Thyroid gland (tissue), 4 donors: Measurements from ENCODE around the gene METTL26. TPM values are rescaled to one million over a fixed set of nuclear protein-coding genes. Genes with fewer than 3 reads are reported as not detected.

Experiments
- DNase-seq, 2 donors: peaks; one replicate each; pipeline ENCODE4 v3.0.0-alpha.2; 2019
- H3K27ac ChIP-seq, 3 donors: fragments of 200-600 bp; sonication (generic); 1 replicate in 2 of 3; 2 replicates in 1 of 3; pipeline ENCODE4 v1.5.1; 2016 to 2019; ENCODE audit warnings: mild to moderate bottlenecking in 1 of 3, moderate library complexity in 1 of 3
- H3K27me3 ChIP-seq: fragments of 200-600 bp; sonication (generic); one replicate; pipeline ENCODE4 v1.5.1; 2019
- H3K36me3 ChIP-seq, 2 donors: fragments of 200-600 bp; sonication (generic); one replicate each; pipeline ENCODE4 v1.5.1; 2016 to 2019
- H3K4me1 ChIP-seq, 2 donors: fragments of 200-600 bp; sonication (generic); one replicate each; pipeline ENCODE4 v1.5.1; 2017 to 2019
- H3K4me3 ChIP-seq, 3 donors: fragments of 200-600 bp; sonication (generic); replicated peaks in 1 of 3; 1 replicate in 2 of 3; 2 replicates in 1 of 3; pipeline ENCODE4 v1.5.1; 2016; ENCODE audit warnings: mild to moderate bottlenecking in 1 of 3
- H3K9me3 ChIP-seq: fragments of 200-600 bp; sonication (generic); one replicate; pipeline ENCODE4 v1.5.1; 2017
- CTCF ChIP-seq, 6 experiments: fragments of 200-600 bp in 3 of 6; fragments of 450-650 bp in 3 of 6; sonication (generic) in 3 of 6; IDR thresholded peaks; one replicate each; pipeline ENCODE4 v1.5.1; 2016 to 2019; ENCODE audit warnings: antibody characterized with exemption in 6 of 6, mild to moderate bottlenecking in 2 of 6, inconsistent platforms in 1 of 6, moderate library complexity in 1 of 6
- POLR2A ChIP-seq, 2 donors: fragments of 450-650 bp; IDR thresholded peaks; one replicate each; pipeline ENCODE4 v1.6.1; 2017; ENCODE audit warnings: antibody characterized with exemption in 2 of 2, mild to moderate bottlenecking in 2 of 2, moderate library complexity in 1 of 2
- WGBS, 2 donors: methylation state at CpG; one replicate each; pipeline ENCODE4 v1.1.5; 2017; 5-methylcytosine and 5-hydroxymethylcytosine counted together
- intact Hi-C: fragments of 100-400 bp; cut with DNase I; formaldehyde crosslinking; loops from one replicate; pipeline ENCODE4 v1.15.1; 2023
- total RNA-seq, 4 donors: library from RNA; depleted of rRNA; stranded (reverse); fragments of >200 nt; gene quantifications; one replicate each; pipeline ENCODE4 v1.2.3, GENCODE V29; 2016

METTL26 gene
- total RNA-seq, 4 donors from 2014 or later = 54.2 to 180 (median 115) TPM

- no peak overlapping the region for H3K27ac ChIP-seq
- TF ChIP-seq CTCF (IDR thresholded peaks at IDR 0.05) (no peak), POLR2A (IDR thresholded peaks at IDR 0.05) (no peak)
- 96 to 100% methylated on average over 12 to 30 of the region's 67 CpGs for WGBS, 2 donors
- intact Hi-C loops = loop anchor here (5.0 kb wide), 1 partner anchor 40 kb away; the partner anchor contains the start of gene RAB40C
- H3K4me1 ChIP-seq = peaks cover 16 to 29% of the 10 kb centered on the region in 2 donors
- no peaks in the 10 kb centered on the region for H3K27me3 ChIP-seq
- H3K4me3 ChIP-seq = no peak overlapping the region
- H3K36me3 ChIP-seq = peaks cover 0 to 8% of the 10 kb centered on the region in 2 donors
- no peaks in the 10 kb centered on the region for H3K9me3 ChIP-seq
- no peak for DNase-seq
These were observed 3.4 kb downstream of the METTL26 start for GRCh38 chr16:632486-633335.

GRCh38 chr16:631808-632358, 4.2 kb downstream of the METTL26 start:
- H3K27me3 ChIP-seq = no peaks in the 10 kb centered on the region
- intact Hi-C loops = loop anchor here (5.0 kb wide), 1 partner anchor 40 kb away; the partner anchor contains the start of gene RAB40C
- H3K4me3 ChIP-seq = no peak overlapping the region
- no peak for DNase-seq
- no peak for TF ChIP-seq POLR2A (IDR thresholded peaks at IDR 0.05)
- no peak for TF ChIP-seq CTCF (IDR thresholded peaks at IDR 0.05)
- H3K36me3 ChIP-seq = peaks cover 7 to 8% of the 10 kb centered on the region in 2 donors
- peaks cover 11 to 24% of the 10 kb centered on the region in 2 donors for H3K4me1 ChIP-seq
- 59% methylated on average over 9 of the region's 9 CpGs for WGBS, 2 donors
- H3K27ac ChIP-seq = no peak overlapping the region
- H3K9me3 ChIP-seq = no peaks in the 10 kb centered on the region

GRCh38 chr16:630815-631405, 5.2 kb downstream of the METTL26 start, which contains the start of gene WFIKKN1:
Gene WFIKKN1, plus strand, starts transcription at chr16:630985. Its CDS starts 269 bp downstream, at chr16:631254.
- Histone ChIP-seq H3K4me3 (no peak within 1 kb of the TSS), H3K9me3 (no peaks in the 10 kb centered on the region), H3K27ac (no peak within 1 kb of the TSS), H3K4me1 (peaks cover 11 to 24% of the 10 kb centered on the region in 2 donors), H3K27me3 (no peaks in the 10 kb centered on the region), H3K36me3 (peaks cover 7 to 11% of the 10 kb centered on the region in 2 donors)
- intact Hi-C loops = loop anchor here (5.0 kb wide), 1 partner anchor 39 kb away; the partner anchor contains the start of gene RAB40C
- DNase-seq = peak; percentile 56 to 65
- TF ChIP-seq CTCF (IDR thresholded peaks at IDR 0.05) = no peak
- TF ChIP-seq POLR2A (IDR thresholded peaks at IDR 0.05) = no peak
- WGBS, 2 donors = no CpG with 5 or more reads among the region's 23 CpGs

- Histone ChIP-seq H3K9me3 (no peaks in the 10 kb centered on the region), H3K27me3 (no peaks in the 10 kb centered on the region), H3K4me1 (peaks cover 7 to 19% of the 10 kb centered on the region in 2 donors), H3K4me3 (no peak overlapping the region), H3K36me3 (peaks cover 7 to 14% of the 10 kb centered on the region in 2 donors), H3K27ac (no peak overlapping the region)
- 45 to 65% methylated on average over 9 to 10 of the region's 29 CpGs for WGBS, 2 donors
- TF ChIP-seq CTCF (IDR thresholded peaks at IDR 0.05) (no peak), POLR2A (IDR thresholded peaks at IDR 0.05) (no peak)
- DNase-seq = no peak
- intact Hi-C loops = loop anchor here (5.0 kb wide), 1 partner anchor 38 kb away; the partner anchor contains the start of gene RAB40C
These were observed 5.8 kb downstream of the METTL26 start for GRCh38 chr16:630249-630814.
